GM21717 (cell line): ENCODE measurements around the gene SHISA7.
"Not testable (repeated sequence)": the region's sequence is repeated elsewhere in the genome, so short reads cannot be mapped to it uniquely, and the experiment has no call there.

Experiments
- ATAC-seq: cut with Tn5 transposase; IDR thresholded peaks from one replicate; pipeline ENCODE4 v1.9.1; 2021; ENCODE audit warnings: mild to moderate bottlenecking, moderate library complexity; ENCODE audit not compliant: unreplicated experiment

The SHISA7 gene

GRCh38 chr19:55448175-55448490, 5.0 kb upstream of the SHISA7 start:
- not testable (repeated sequence) for ATAC-seq

DNA sequence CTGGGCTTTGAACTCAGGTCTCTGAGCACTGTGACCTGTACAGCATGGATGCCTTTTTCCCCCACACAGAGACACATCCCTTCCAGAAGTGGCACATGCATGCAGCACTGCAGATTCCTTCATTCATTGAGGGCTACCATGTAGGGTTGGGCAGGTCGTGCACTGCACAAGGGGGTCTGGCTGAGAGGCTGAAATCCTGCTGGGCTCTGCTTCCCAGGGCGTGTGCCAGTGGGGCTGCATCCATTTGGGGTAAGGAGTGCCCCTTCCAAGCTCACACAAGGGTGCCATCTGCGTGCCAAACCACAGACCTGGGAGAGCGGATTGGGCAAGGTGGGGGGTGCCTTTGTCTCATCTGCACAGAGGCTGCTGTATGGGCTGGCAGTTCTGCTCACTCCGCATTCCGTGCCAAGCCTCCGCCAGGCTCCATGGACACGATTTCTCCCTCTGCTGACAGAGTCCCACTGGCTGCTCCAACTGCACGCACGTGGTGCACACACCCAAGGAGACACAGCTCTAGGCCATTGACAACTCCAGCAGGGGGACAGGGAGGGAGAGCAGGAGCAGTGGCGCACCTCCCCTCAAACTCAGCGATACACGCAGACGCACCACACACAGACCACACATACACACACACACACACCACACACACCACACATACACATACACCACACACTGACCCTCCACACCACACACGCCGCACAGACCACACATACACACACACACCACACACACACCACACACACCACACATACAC, 4.5 kb upstream of the SHISA7 start:
- no peak for ATAC-seq

DNA sequence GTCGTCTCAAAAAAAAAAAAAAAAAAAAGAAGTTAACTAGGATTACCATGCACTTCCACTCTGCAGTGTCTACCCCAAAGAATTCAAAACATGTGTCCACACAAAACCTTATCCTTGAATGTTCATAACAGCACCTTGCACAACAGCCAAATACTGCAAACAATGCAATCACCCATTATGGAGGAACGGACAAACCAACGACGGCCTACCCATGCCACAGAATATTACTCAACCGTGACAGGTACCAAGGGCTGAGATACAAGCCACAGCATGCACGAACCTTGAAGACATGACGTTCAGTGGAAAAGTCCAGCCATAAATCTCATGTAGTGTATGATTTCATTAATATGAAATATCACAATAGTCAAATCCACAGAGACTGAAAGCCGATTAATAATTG, 3.0 kb upstream of the SHISA7 start:
- ATAC-seq = no peak

DNA sequence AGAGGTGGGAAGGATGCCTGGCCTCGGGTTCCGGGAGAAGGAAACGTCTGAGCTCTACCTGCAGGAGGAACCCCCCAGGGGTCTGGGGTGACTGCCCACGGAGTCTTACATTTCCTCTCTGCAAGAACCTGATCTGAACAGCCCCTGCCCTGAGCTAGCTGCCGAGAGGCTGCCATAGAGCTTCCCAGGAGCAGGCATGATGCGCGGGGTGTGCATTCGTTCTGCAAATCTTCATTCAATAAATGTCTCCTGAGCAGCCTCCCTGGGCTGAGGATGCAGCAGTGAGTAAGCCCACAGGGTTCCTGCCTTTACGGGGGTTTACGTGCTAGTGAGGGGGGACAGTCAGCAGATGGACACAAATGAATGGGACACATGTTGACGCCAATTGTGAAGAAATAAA, 1.5 kb upstream of the SHISA7 start:
- ATAC-seq = no peak

GRCh38 chr19:55443824-55444480, 852 bp upstream of the SHISA7 start:
- no peak for ATAC-seq

GRCh38 chr19:55442372-55442961, 633 bp downstream of the SHISA7 start:
- no peak for ATAC-seq

DNA sequence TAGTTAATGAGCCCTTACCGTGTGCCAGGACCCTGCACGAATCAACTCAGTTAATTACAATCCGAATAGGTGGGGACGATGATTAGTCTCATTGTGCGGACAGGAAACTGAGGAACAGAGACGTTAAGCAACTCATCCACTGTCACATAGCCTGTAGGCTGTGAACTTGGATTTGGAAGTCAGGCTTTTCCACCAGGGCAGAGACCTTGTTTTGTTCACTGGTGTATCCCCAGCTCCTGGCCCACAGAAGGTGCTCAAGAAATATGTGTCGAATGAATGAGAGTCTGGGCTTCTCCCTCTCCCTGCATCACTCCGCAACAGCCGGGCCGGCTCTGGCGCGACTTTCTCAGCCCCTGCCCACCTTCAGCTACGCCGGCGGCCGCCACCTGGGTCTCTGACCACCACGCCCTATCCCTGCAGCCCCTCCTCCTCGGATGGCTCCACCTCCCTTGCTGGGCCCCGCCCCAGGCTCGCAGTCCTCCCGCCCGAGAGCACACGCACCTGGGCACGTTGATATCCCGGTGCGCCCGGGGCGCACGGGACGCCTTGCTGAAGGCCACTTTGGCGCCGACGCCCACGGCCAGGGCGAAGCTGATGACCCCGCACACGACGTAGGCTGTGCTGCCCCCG, 1.3 kb downstream of the SHISA7 start:
- ATAC-seq = no peak

DNA sequence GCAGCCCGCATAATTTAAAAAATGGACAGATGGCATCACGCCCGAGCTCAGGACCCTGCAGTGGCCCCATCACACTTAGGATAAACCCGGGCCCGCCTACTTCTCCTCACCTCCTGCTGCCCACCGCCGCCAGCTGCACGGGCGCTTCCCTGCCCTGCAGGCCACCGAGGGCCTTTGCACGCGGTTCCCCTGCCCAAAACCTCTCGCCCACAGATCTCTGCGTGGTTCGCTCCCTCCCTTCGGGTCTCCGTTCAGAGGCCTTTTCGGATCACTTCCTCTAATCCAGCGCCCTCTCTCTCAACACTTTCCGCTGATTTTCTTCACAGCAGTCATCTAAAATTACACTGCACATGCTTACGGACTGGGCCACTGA, 1.8 kb downstream of the SHISA7 start:
- ATAC-seq = no peak

- no peak for ATAC-seq
These were observed 2.5 kb downstream of the SHISA7 start for GRCh38 chr19:55440411-55441105.

DNA sequence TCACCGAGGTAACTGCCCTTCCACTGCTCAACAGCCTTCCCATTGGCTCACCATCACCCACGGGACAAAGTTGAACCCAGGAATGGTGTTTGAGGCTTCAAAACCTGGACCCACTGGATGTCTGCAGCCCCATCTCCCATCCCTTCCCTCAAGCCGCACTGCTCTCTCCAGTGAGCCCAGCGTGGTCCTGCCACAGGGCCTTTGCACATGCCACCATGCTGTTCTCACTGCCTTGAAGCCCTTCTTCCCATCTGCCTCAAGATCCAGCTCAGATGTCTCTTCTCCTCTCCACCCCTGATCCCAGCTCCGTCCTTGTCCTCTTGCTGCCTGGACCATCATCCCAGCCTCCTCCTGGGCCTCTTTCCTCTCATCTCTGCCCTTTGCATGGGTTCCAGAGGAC, 4.0 kb downstream of the SHISA7 start:
- no peak for ATAC-seq

DNA sequence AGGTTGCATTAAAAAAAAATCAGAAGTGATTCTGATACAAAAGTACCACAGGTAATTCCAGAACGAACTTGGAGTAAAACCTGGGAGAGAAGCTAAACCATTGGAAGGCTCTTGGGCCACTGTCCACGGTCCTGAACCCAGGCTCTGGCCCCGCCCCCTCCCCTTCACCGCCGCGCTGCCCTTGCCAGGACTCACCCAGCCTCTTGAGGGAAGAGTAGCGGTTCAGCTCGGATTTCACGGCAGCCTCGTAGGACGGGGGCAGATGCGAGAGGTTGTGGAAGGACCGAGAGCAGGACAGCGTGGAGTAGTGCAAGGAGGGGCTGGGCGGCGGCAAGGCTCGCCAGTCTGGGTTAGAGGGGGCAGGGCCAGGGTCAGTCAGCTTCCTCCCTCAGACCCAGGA, 5.7 kb downstream of the SHISA7 start:
- no peak for ATAC-seq

GRCh38 chr19:55436847-55437246, 6.3 kb downstream of the SHISA7 start:
- ATAC-seq = no peak

DNA sequence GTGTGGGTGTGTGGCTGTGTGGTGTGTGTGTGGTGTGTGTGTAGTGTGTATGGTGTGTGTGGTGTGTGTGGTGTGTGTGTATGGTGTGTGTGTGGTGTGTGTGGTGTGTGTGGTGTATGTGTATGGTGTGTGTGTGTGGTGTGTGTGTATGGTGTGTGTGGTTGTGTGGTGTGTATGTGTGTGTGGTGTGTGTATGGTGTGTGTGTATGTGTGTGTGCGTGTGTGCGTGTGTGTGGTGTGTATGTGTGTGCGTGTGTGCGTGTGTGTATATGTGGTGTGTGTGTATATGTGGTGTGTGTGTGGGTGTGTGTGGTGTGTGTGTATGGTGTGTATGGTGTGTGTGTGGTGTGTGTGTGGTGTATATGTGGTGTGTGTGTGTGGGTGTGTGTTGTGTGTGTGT, 8.1 kb downstream of the SHISA7 start:
- no peak for ATAC-seq

DNA sequence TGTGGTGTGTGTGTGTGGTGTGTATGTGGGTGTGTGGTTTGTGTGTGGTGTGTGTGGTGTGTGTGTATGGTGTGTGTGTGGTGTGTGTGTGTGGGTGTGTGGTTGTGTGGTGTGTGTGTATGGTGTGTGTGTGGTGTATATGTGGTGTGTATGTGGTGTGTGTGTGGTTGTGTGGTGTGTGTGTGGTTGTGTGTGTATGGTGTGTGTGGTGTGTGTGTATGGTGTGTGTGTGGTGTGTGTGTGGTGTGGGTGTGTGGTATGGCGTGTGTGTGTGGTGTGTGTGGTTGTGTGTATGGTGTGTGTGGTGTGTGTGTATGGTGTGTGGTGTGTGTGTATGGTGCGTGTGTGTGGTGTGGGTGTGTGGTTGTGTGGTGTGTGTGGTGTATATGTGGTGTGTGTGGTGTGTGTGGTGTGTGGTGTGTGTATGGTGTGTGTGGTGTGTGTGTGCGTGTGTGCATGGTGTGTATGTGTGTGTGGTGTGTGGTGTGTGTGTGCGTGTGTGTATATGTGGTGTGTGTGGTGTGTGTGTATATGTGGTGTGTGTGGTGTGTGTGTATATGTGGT, 8.7 kb downstream of the SHISA7 start:
- ATAC-seq = no peak

- no peak for ATAC-seq
These were observed 9.8 kb downstream of the SHISA7 start for GRCh38 chr19:55433292-55433691.

- no peak for ATAC-seq
These were observed 10.7 kb downstream of the SHISA7 start for GRCh38 chr19:55432241-55432959.

DNA sequence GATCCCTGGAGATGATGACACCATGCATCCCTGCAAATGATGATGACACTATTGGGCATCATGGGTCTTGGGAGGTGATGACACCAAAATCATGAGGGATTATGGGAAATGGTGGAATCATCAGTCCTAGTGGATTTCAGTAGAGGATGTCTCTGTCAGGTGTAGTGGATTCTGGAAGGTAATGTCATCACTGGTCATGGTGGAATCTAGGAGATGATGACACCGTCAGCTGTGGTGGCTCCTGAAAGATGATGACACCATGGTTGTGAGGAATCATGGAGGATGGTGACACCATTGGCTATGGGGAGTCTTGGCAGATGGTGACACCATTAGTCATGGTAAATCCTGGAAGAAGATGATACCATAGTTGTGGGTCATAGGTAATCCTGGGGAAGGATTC, 11.9 kb downstream of the SHISA7 start:
- ATAC-seq = no peak

DNA sequence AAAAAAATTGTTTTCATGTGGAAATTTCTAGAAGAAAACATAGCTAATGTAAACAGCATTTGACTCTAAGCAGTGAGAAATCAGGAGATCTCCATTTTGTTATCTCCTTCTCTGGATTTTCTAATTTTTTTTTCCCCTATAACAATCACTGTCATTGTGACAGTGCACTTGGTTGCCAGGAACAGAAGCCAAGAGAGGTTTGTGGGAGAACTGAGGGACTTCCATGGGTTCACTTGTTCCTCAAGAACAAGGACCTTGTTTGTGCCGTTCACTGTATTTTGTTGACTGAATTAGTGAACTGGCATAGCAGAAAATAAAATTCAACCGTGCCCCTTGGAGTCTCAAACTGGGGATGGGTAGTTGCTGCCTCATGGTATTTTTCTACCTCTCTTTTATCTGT, 17.1 kb downstream of the SHISA7 start:
- no peak for ATAC-seq

- ATAC-seq = no peak
These were observed 18.6 kb downstream of the SHISA7 start for GRCh38 chr19:55424518-55424917.

DNA sequence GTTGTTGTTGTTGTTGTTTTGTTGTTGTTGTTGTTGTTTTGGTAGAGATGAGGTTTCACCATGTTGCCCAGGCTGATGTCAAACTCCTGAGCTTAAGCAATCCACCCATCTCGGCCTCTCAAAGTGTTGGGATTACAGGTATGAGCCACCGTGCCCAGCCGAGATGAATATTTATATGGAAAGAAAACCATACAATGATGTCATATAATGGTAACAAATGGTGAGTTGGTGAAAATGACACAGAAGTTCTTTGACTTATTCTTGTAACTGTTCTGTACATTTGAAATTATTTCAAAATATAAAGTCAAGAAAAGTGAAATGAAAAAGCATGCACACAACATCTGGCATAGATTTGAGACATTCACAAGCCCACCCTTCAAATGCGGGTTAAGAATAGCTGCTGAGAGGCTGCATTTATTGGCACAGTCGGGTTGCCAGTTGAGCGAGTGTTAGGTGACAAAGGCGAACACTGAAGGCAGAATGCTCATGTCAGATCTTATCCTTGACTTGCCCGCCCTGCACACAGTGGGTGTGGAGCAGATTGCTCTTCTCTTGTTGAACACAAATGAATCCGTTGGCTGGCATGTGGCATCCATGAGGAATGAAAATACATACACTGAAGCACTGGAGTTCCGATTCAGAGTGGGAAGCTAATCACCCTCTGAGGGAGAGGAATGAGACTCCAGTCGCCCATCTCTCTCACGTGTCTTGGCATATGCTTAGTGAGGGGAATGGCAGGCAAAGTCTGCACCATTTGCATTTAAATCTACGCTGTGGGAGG, 19.7 kb downstream of the SHISA7 start:
- ATAC-seq = no peak
